Measurements from ENCODE around the gene CCPG1.

Gene CCPG1

GRCh38 chr15:55381595-55381994, 26.6 kb downstream of the CCPG1 start:
- DNase-seq (ENCODE audit: low read depth): no peak

- DNase-seq (ENCODE audit: low read depth): no peak
These were observed 29.1 kb downstream of the CCPG1 start for GRCh38 chr15:55379095-55379494.

- DNase-seq (ENCODE audit: low read depth): no peak
These were observed 35.3 kb downstream of the CCPG1 start for GRCh38 chr15:55372701-55373440.

- no peak for DNase-seq (ENCODE audit: low read depth)
These were observed 41.2 kb downstream of the CCPG1 start for GRCh38 chr15:55366981-55367380.

GRCh38 chr15:55362641-55363040, 45.5 kb downstream of the CCPG1 start:
- DNase-seq (ENCODE audit: low read depth): no peak

- DNase-seq (ENCODE audit: low read depth): no peak
These were observed 47.1 kb downstream of the CCPG1 start for GRCh38 chr15:55361048-55361447.

GRCh38 chr15:55360256-55360655, 47.9 kb downstream of the CCPG1 start:
- DNase-seq (ENCODE audit: low read depth): no peak

GRCh38 chr15:55358471-55358870, 49.7 kb downstream of the CCPG1 start:
- no peak for DNase-seq (ENCODE audit: low read depth)

- DNase-seq (ENCODE audit: low read depth): no peak
These were observed 50.4 kb downstream of the CCPG1 start for GRCh38 chr15:55357774-55358173.

- DNase-seq (ENCODE audit: low read depth): no peak
These were observed 51.1 kb downstream of the CCPG1 start for GRCh38 chr15:55356985-55357585.

GRCh38 chr15:55353025-55353424, 55.1 kb downstream of the CCPG1 start:
- no peak for DNase-seq (ENCODE audit: low read depth)

- DNase-seq (ENCODE audit: low read depth): no peak
These were observed 58.9 kb downstream of the CCPG1 start for GRCh38 chr15:55349282-55349681.

- no peak for DNase-seq (ENCODE audit: low read depth)
These were observed 59.8 kb downstream of the CCPG1 start for GRCh38 chr15:55348281-55348778.

GRCh38 chr15:55344206-55344605, 64.0 kb downstream of the CCPG1 start:
- no peak for DNase-seq (ENCODE audit: low read depth)

GRCh38 chr15:55343168-55343567, 65.0 kb downstream of the CCPG1 start:
- DNase-seq (ENCODE audit: low read depth): no peak

- DNase-seq (ENCODE audit: low read depth): no peak
These were observed 71.0 kb downstream of the CCPG1 start for GRCh38 chr15:55337160-55337559.

- DNase-seq (ENCODE audit: low read depth): no peak
These were observed 73.2 kb downstream of the CCPG1 start for GRCh38 chr15:55334997-55335396.

GRCh38 chr15:55334371-55334770, 73.8 kb downstream of the CCPG1 start:
- no peak for DNase-seq (ENCODE audit: low read depth)

- DNase-seq (ENCODE audit: low read depth): no peak
These were observed 80.8 kb downstream of the CCPG1 start for GRCh38 chr15:55327387-55327786.

GRCh38 chr15:55322467-55322866, 85.7 kb downstream of the CCPG1 start:
- DNase-seq (ENCODE audit: low read depth): no peak

- DNase-seq (ENCODE audit: low read depth): no peak
These were observed 87.2 kb downstream of the CCPG1 start for GRCh38 chr15:55320963-55321362.

GRCh38 chr15:55320238-55320550, 88.0 kb downstream of the CCPG1 start:
- no peak for DNase-seq (ENCODE audit: low read depth)

- no peak for DNase-seq (ENCODE audit: low read depth)
These were observed 88.5 kb downstream of the CCPG1 start for GRCh38 chr15:55319537-55320237.

Data from T follicular helper cell (primary cell).